ENCODE results near the gene PDCD1. TPM values are rescaled to one million over a fixed set of nuclear protein-coding genes. Genes with fewer than 3 reads are reported as not detected.

Gene PDCD1
- total RNA-seq, 2 donors from 2014 or later: 0.27 to 0.80 TPM

- no peaks in the 10 kb centered on the region for H3K27me3 ChIP-seq (replicated peaks; ENCODE audit: insufficient read depth)
- no peaks in the 10 kb centered on the region for H3K36me3 ChIP-seq
- intact Hi-C loops (cut with DNase I): no loop called here
- 89% methylated on average over 40 of the region's 40 CpGs for WGBS
- TF ChIP-seq POLR2A (IDR thresholded peaks at IDR 0.05) (no peak), POLR2AphosphoS5 (IDR thresholded peaks at IDR 0.05) (no peak)
- H3K4me3 ChIP-seq: no peak overlapping the region
- no peaks in the 10 kb centered on the region for H3K4me1 ChIP-seq (replicated peaks)
- DNase-seq (ENCODE audit: low spot score): no peak
- H3K9me3 ChIP-seq: no peaks in the 10 kb centered on the region
- no peak overlapping the region for H3K27ac ChIP-seq
These were observed 45.7 kb downstream of the PDCD1 start for GRCh38 chr2:241812730-241813643.

- intact Hi-C loops (cut with DNase I): no loop called here
- 87% methylated on average over 15 of the region's 20 CpGs for WGBS
- Histone ChIP-seq H3K4me1 (replicated peaks) (no peaks in the 10 kb centered on the region), H3K9me3 (no peaks in the 10 kb centered on the region), H3K27me3 (replicated peaks; ENCODE audit: insufficient read depth) (no peaks in the 10 kb centered on the region), H3K27ac (no peak overlapping the region), H3K4me3 (no peak overlapping the region), H3K36me3 (no peaks in the 10 kb centered on the region)
- DNase-seq (ENCODE audit: low spot score): no peak
- TF ChIP-seq POLR2A (IDR thresholded peaks at IDR 0.05): no peak
- TF ChIP-seq POLR2AphosphoS5 (IDR thresholded peaks at IDR 0.05): no peak
- TF ChIP-seq CTCF (IDR thresholded peaks at IDR 0.05): no peak
These were observed 46.6 kb downstream of the PDCD1 start for GRCh38 chr2:241811952-241812729.

GRCh38 chr2:241811201-241811951 lies 47.3 kb downstream of the PDCD1 start:
- intact Hi-C loops (cut with DNase I): no loop called here
- H3K27me3 ChIP-seq (replicated peaks; ENCODE audit: insufficient read depth): no peaks in the 10 kb centered on the region
- DNase-seq (ENCODE audit: low spot score): no peak
- H3K36me3 ChIP-seq: no peaks in the 10 kb centered on the region
- no peaks in the 10 kb centered on the region for H3K4me1 ChIP-seq (replicated peaks)
- H3K27ac ChIP-seq: no peak overlapping the region
- WGBS: 89% methylated on average over 25 of the region's 27 CpGs
- no peak overlapping the region for H3K4me3 ChIP-seq
- H3K9me3 ChIP-seq: no peaks in the 10 kb centered on the region
- TF ChIP-seq POLR2A (IDR thresholded peaks at IDR 0.05) (no peak), POLR2AphosphoS5 (IDR thresholded peaks at IDR 0.05) (no peak), CTCF (IDR thresholded peaks at IDR 0.05) (no peak)

GRCh38 chr2:241810307-241811200 lies 48.1 kb downstream of the PDCD1 start:
- H3K27ac ChIP-seq: no peak overlapping the region
- no peaks in the 10 kb centered on the region for H3K36me3 ChIP-seq
- no peak overlapping the region for H3K4me3 ChIP-seq
- TF ChIP-seq CTCF (IDR thresholded peaks at IDR 0.05) (no peak), POLR2AphosphoS5 (IDR thresholded peaks at IDR 0.05) (no peak), POLR2A (IDR thresholded peaks at IDR 0.05) (no peak)
- H3K27me3 ChIP-seq (replicated peaks; ENCODE audit: insufficient read depth): no peaks in the 10 kb centered on the region
- WGBS: 81% methylated on average over 22 of the region's 28 CpGs
- no peaks in the 10 kb centered on the region for H3K9me3 ChIP-seq
- no peak for DNase-seq (ENCODE audit: low spot score)
- no peaks in the 10 kb centered on the region for H3K4me1 ChIP-seq (replicated peaks)
- intact Hi-C loops (cut with DNase I): no loop called here
